IPS-NIHi7 (cell line): Measurements from ENCODE around the gene TNN.
"Not testable (repeated sequence)": the region's sequence is repeated elsewhere in the genome, so short reads cannot be mapped to it uniquely, and the experiment has no call there.

ENCODE experiments used
- DNase-seq: peaks from one replicate; pipeline ENCODE4 v3.0.0; 2012; ENCODE audit warnings: mixed read lengths; ENCODE audit errors: extremely low spot score

TNN gene, protein sequence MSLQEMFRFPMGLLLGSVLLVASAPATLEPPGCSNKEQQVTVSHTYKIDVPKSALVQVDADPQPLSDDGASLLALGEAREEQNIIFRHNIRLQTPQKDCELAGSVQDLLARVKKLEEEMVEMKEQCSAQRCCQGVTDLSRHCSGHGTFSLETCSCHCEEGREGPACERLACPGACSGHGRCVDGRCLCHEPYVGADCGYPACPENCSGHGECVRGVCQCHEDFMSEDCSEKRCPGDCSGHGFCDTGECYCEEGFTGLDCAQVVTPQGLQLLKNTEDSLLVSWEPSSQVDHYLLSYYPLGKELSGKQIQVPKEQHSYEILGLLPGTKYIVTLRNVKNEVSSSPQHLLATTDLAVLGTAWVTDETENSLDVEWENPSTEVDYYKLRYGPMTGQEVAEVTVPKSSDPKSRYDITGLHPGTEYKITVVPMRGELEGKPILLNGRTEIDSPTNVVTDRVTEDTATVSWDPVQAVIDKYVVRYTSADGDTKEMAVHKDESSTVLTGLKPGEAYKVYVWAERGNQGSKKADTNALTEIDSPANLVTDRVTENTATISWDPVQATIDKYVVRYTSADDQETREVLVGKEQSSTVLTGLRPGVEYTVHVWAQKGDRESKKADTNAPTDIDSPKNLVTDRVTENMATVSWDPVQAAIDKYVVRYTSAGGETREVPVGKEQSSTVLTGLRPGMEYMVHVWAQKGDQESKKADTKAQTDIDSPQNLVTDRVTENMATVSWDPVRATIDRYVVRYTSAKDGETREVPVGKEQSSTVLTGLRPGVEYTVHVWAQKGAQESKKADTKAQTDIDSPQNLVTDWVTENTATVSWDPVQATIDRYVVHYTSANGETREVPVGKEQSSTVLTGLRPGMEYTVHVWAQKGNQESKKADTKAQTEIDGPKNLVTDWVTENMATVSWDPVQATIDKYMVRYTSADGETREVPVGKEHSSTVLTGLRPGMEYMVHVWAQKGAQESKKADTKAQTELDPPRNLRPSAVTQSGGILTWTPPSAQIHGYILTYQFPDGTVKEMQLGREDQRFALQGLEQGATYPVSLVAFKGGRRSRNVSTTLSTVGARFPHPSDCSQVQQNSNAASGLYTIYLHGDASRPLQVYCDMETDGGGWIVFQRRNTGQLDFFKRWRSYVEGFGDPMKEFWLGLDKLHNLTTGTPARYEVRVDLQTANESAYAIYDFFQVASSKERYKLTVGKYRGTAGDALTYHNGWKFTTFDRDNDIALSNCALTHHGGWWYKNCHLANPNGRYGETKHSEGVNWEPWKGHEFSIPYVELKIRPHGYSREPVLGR (N-terminal part only)

DNA sequence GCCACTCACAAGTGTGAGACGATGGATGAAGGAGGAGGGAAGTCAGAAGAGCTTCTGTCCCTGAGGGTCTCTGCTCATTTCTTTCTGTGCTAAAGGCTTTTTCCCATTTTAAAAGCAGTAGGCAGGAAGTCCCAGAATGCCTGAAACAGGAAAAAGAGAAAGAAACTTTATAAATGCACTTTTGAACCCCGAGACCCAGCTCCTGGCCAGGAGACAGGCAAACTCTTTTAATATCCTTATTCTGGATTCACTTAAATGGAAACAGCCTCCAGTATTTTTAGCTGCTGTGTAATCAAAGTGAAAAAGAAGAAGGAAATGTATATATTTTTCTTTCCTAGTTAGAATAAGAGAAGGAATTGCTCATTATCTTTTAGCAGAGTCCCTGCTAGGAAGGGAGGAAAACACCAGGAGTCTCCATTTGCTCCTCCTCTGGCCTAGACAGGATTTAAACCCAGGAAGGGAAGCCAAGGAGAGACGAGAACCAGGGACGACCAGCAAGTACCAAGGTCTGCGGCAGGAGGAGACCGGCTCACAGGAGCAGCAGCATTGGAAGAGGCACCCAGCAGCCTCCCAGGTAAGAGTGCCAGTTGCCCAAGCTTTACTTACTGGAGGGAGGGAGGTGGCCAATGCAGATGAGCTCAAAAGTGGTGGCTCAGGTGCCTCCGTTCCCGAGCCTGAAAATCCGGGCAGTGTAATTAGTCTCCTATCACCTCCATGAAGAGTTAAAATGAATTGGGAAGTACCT lies at the start of gene TNN:
TNN (plus strand) TSS at position 472 of the 745 bp plus-strand sequence. CDS start 9,586 bp downstream, outside the sequence.
- no peak for DNase-seq

DNA sequence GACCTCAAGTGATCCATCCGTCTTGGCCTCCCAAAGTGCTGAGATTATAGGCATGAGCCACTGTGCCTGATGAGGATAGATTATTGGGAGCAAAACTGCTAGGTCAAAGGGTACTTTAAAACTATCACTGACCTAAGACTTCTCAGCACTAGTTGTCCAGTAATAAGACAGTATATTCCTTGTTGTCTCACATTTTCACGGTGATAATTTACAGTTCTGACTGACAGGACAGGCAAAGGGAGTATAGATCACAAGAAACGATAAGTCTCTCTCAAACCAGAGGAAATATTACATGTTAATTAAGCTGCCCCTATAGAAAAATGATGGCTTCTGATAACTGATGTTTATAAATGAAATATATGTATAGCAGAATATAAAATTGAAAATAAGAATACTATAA lies 48.1 kb upstream of the TNN start:
- DNase-seq = no peak

DNA sequence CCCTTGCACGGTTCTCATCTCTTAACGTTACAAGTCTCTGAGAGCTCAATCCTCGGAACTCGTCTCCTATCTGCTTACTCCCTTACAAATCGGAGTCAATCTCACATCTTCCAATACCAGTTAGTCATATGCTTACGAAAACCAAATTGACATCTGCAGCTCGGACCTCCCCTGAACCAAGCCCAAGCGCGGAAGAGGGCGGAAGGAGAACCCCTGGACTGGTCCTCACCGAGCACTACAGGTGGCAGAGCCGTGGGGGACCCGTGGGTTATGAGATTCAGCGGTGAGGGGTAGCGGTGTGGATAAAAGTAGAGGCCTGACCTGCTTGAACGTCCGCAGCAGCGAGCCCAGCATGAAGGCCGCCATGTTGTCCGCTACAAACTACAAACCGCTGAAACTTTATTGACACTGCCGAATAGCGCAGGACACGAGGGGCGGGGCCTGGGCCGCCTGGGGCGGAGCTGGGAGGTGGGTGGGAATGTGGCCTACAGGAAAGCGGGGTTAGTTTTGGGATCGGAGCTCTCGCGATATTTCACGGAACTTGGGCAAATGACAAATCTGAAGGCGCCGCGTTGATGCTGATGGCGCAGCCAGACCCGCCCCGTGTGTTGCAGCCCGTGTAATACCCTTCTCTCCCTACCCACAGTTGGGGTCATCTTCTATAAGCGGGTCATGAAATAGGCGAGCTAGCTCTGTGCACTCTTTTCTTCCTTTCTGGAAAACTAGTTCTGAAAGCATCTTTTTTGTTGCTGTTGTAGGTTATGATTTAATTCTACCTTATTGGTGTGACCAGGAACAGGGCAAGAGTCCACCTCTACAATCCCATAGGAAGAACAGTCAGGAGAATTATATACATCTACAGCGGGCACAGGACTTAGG lies 44.4 kb upstream of the TNN start, which contains the start of gene MRPS14:
MRPS14 (minus strand) TSS at position 383 of the 879 bp plus-strand sequence; CDS start at position 366, 17 bp downstream.
- peak; percentile 97 for DNase-seq

DNA sequence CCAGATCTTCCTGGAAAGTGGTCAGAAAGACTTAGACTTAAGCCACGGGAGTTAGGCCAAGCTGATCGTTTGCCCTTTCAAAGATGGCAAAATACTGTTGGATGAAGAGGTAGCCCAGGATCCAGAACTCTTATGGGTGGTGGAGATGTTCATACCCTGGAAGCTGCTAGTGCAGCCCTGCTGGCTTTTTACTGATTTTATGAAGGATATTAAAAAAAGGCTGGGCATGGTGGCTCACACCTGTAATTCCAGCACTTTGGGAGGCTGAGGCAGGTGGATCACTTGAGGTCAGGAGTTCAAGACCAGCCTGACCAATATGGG lies 43.8 kb upstream of the TNN start:
- DNase-seq = not testable (repeated sequence)

DNA sequence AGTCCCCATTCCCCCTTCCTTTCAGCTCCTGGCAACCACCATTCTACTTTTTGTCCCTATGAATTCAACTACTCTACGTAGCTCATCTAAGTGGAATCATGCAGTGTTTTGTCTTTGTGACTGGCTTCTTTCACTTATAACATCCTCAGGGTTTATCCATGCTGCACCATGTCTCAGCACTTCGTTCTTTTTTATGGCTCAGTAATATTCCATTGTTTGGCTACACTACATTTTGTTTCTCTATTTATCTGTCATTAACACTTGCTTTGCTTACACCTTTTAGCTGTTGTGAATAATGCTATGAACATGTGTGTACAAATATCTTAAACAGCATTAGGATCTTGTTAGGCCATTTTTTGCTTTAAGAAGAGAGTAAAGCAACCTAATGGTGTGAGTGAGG lies 42.9 kb upstream of the TNN start:
- no peak for DNase-seq

DNA sequence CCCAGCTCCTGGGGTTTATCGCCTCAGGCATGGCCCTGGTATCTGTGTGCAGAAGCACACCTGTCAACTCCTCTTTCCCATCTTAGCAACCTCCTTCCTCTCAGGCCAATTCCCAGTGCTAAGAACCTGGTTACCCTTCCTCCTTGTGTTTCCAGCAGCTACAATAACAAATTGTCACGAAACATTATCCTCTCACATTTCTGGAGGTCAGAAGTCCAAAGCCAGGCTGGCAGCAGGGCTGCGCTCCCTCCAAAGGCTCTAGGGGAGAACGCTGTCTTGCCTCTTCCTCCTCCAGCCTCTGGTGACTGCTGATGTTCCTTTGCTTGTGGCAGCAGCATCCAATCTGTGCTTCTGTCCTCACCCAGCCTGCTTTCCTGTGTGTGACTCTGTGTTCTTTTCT lies 33.7 kb upstream of the TNN start:
- DNase-seq = no peak

DNA sequence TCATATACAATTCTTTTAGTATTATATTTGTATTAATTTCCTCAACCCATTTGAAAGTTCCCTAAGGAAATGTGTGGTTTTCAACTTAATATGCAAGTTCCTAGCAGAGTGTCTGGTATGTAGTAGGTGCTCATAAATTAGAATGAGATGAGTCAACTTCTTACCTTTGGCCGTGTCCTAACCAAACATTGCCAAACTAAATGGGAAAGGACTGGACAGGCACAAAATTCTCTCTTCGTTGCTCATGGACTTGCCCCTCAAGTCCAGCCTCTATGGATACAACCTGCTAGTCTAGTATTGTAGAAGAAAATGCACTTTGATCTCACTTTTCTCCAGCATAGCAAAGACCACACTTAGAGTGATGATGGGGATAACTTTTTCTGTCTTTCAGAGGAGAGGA lies 32.9 kb upstream of the TNN start:
- no peak for DNase-seq

DNA sequence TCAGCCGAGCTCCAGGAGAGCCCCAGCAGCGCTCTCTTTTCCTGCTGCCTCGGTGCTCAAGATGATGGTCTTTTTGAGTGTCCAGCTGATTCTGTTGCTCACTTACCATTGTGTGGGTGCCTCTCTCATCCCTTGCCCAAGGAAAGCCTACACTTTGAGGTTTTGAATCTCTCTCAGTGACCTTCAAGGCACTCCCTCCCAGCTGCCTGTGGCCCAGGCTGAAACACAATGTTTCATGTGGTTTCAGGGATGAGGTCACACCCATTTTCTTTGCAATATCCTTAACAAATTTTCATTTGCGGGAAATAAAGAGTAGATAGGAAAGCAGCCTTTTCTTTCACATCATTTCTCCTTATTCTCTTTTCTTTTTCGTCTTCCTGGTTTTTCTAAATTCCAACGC lies 31.8 kb upstream of the TNN start:
- no peak for DNase-seq

DNA sequence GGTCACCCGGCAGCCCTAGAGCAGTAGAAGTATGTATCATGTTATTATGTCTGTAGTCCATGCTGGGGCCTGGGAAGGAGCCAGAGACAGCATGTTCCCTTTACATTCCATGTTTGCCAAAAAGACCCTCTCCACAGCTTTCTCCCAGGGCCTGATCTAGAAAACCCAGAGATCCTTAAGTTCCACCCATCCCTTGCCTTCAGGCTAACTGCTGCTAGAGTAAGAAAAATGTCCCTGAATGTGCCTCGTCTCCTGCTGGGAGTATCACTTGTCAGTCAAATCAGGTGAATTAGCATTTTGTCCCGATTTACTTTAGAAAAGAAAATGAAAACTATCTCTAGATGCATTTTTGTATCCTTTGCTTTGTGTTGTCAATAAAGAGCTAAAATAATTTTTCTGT lies 31.2 kb upstream of the TNN start:
- no peak for DNase-seq

DNA sequence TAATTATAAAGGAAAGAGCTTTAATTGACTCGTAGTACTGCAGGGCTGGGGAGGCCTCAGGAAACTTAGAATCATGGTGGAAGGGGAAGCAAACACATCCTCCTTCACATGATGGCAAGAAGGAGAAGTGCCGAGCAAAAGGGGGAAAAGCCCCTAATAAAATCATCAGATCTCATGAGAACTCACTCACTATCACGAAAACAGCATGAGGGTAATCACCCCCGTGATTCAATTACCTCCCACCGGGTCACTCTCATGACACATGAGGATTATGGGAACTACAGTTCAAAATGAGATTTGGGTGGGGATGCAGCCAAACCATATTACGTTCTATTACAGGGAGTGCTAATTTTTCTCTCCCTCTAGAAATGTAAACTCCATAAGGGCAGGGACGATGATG lies 30.2 kb upstream of the TNN start:
- no peak for DNase-seq

DNA sequence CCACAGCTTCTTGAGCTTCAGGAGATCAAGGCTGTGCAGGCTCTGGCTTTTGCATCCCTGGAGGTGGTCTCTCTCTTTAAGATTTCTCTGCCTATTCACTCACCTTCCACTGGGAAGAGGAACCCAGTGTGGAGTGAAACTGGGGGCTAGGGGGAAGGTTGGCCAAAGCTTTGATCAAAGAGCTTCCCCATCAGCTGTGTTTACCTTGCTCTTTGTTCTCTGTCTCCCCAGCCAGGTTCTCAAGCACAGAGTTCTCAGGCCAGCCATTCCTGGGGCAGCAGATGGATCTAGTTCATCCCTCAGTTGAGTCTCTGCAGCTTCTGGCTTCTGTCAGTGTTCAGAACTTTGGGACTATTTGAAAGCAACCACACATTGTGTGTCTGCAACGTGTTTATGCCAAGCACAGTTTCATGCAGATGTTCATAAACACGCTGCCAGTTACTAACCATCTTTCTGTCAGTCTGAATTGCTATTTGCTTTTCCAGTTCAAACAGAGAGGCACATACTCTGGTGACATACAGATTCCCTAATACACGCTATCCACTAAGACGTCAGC lies 27.2 kb upstream of the TNN start:
- DNase-seq = no peak

DNA sequence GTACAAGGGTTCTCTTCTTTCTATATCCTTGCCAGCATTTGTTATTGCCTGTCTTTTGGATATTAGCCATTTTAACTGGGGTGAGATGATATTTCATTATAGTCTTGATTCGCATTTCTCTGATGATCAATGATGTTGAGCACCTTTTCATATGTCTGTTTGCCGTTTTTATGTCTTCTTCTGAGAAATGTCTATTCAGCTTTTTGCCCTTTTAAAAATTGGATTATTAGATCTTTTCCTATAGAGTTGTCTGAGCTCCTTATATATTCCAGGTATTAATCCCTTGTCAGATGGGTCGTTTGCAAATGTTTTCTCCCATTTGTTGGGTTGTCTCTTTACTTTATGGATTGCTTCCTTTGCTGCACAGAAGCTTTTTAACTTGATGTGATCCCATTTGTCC lies 25.0 kb upstream of the TNN start:
- no peak for DNase-seq

DNA sequence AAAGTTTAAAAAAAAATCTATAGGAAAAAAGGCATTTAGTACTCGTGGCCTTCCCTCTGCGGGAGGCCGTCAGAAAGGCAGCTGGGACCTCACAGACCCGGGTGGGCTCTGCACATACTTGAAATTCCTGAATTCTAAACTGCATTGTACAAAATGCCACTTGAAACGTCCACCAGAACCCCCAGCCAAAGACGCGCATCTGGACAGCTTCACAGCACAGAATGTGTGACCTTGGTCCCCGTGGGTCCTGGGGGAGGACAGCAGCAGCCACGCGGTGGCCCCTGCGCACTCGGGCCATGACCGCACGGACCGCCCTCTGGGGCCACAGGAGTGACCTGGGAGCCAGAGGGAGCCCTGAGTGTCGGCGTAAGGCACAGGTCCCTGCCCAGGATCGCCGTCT lies 23.8 kb upstream of the TNN start:
- DNase-seq = no peak

DNA sequence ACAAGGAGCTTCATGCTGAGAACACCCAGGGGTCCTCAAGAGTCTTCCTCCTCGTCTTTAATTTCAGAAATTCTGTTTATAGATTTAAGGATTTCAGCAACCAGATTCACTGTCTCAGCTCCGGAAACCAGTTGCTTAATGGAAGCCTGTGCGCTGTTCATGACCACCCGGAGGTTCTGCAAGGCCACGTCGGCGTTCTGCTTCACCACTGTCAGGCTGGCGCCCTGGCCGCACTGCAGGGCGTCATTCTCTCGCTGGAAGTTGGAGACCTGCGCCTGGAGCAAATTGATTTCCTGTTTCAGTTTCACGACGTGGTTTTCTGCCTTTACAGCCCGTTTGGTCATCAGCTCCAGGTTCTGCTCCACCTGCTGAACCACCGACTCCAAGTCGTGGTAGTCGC lies 23.0 kb upstream of the TNN start:
- not testable (repeated sequence) for DNase-seq

DNA sequence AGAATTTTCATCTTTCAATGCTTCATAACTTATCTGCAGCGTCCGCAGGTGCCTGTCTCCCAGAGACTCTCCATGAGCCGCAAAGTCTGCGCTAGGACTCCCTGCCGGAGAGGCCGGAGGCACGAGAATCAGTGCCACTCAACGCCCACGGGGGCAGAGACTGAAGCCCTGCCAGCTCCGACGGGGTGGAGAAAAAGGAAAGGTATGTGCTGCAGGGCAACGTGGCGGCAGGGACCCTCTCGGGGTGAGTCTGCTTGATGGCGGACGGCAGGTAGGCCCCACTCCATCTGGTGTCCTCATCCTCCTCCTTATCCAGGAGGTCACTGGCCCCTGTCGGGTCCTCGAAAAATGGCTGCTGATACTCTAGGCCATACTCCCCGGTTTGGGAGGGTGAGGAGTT lies 22.5 kb upstream of the TNN start:
- no peak for DNase-seq

DNA sequence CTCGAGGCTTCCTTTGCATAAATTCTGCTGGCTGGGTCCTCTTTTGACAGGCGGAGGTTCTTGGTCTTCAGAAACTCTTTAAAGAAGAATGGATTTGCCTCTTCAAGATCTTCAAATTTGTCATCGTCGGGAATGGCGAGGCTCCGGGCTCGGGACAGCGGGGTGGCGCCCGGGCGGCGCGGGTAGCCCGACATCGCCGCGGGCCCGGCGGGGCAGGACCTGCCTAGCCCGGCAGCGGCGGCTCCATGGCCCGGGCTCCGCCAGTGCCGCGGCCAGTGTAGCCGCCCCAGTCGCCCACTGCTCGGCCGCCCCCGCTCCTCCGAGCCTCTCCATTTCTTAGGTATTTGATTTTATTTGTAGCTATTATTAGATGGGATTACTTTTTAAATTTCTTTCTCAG lies 22.1 kb upstream of the TNN start:
- DNase-seq = no peak

DNA sequence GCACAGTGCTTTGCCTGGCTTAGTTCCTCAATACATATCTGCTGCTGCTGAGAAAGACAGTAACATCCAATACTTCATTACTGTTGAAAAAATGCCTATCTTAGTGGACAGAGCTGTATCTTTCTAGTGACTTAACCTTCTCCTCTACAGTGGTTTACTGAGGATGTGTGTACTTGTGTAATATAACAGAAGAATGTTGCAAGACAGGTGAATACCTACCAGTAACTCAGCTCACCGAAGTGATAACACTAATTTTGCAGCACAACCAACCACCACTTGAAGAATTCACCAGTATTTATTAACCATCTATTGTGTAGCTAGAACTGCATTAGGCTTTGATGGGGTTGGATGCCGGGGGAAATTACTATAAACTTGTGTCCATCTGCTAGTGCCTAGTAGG lies 16.6 kb upstream of the TNN start:
- DNase-seq = no peak

DNA sequence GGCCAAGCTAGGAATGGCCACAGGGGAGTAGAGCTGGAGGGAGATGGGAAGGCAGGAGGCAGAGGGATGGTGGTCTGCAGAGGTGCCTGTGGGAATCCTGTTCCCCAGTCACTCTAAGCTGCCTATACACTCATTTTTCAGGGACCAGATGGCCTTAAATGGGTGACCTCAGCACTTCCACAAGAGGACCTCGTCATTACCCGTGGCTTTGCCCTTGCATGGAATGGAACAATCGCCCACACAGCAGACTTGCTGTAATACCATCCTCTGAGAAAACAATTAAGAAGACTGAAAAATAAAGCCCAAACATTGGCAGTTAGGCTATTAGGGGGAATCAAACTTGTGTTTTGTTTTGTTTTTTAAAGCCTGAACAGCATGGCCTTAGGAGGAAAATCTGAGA lies 12.9 kb upstream of the TNN start:
- no peak for DNase-seq

DNA sequence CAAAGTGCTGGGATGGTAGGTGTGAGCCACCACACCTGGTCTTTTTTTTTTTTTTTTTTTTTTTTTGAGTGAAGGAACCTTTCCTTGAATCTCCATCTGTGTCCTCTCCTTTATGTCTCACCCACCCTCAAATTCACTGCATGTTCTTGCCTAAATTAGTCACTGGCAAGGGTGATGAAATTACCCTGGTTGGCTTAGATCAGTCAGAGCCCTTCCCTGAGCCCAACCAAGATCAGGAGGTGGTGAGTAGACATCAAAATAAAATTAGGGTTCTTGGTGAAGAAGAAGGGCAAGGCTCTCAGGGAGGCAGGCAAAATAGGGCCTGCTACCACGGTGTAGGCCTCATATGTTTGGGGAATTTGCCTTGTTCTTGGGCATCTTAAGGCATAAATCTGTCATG lies 5.3 kb upstream of the TNN start:
- DNase-seq = no peak

DNA sequence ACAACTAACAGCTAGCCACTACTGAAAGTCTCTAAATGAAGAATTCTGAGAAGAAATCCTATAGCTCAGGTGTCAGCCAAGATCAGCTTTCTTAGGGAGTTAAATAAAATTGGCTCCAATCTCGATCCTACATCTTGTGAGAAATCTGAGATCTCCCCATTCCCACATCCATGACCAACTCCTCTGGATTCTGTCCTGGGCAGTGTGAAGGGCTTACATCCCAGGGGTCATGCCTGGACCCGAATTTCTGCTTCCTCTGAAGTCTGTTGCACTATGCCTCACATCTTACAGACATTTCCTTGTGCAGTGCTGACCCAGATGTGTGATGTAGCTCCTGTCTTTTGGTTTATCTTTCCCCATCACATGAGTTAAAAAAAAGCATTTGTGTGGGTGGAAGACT lies 4.8 kb upstream of the TNN start:
- DNase-seq = no peak
